Progenitor cell of endocrine pancreas (in vitro differentiated cells): ENCODE results near the gene PRXL2B. TPM values are rescaled to one million over a fixed set of nuclear protein-coding genes. Genes with fewer than 3 reads are reported as not detected.
A peak's percentile ranks its signal among the peaks of the same experiment; 100 is the strongest.

Experiments used
- DNase-seq: peaks from one replicate; pipeline ENCODE4 v3.0.0; 2021; ENCODE audit warnings: low spot score; ENCODE audit not compliant: unreplicated experiment
- H3K27ac Mint-ChIP-seq: 2 replicates; pipeline ENCODE4 v1.8.0; 2021; ENCODE audit warnings: mild to moderate bottlenecking, moderate library complexity, mixed read lengths
- H3K27me3 Mint-ChIP-seq: 2 replicates; pipeline ENCODE4 v1.8.0; 2021; ENCODE audit warnings: mixed read lengths
- H3K36me3 Mint-ChIP-seq: 2 replicates; pipeline ENCODE4 v1.8.0; 2022; ENCODE audit warnings: mixed read lengths; ENCODE audit not compliant: insufficient read depth
- H3K4me1 Mint-ChIP-seq: 2 replicates; pipeline ENCODE4 v1.8.0; 2021; ENCODE audit warnings: low read depth, mixed read lengths
- H3K4me3 Mint-ChIP-seq: 2 replicates; pipeline ENCODE4 v1.8.0; 2021; ENCODE audit warnings: low read depth, mild to moderate bottlenecking, moderate library complexity, mixed read lengths
- H3K9me3 Mint-ChIP-seq: 2 replicates; pipeline ENCODE4 v1.8.0; 2021; ENCODE audit warnings: low read depth, mixed read lengths
- long read RNA-seq: library from polyadenylated mRNA; unstranded; transcript quantifications from one replicate; pipeline ENCODE4 v2.0.0, GENCODE V29; 2020
- total RNA-seq: library from RNA; stranded (reverse); gene quantifications from 2 replicates; pipeline ENCODE4 v1.2.1, GENCODE V29; 2021
- TF ChIP-seq, protein P1 (sequence below): fragments of 200-600 bp; sonication (generic); IDR thresholded peaks from one replicate; pipeline ENCODE4 v1.5.0; 2021; ENCODE audit warnings: antibody characterized with exemption, mild to moderate bottlenecking; ENCODE audit not compliant: unreplicated experiment

The PRXL2B gene, protein sequence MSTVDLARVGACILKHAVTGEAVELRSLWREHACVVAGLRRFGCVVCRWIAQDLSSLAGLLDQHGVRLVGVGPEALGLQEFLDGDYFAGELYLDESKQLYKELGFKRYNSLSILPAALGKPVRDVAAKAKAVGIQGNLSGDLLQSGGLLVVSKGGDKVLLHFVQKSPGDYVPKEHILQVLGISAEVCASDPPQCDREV
- total RNA-seq, result 32.0 and 36.4 TPM in 2 replicates
- long read RNA-seq, partial matches to known transcripts, result 0 of 8 reads
- long read RNA-seq, other reads (novel, unspliced or antisense), result 2 of 8 reads

DNA sequence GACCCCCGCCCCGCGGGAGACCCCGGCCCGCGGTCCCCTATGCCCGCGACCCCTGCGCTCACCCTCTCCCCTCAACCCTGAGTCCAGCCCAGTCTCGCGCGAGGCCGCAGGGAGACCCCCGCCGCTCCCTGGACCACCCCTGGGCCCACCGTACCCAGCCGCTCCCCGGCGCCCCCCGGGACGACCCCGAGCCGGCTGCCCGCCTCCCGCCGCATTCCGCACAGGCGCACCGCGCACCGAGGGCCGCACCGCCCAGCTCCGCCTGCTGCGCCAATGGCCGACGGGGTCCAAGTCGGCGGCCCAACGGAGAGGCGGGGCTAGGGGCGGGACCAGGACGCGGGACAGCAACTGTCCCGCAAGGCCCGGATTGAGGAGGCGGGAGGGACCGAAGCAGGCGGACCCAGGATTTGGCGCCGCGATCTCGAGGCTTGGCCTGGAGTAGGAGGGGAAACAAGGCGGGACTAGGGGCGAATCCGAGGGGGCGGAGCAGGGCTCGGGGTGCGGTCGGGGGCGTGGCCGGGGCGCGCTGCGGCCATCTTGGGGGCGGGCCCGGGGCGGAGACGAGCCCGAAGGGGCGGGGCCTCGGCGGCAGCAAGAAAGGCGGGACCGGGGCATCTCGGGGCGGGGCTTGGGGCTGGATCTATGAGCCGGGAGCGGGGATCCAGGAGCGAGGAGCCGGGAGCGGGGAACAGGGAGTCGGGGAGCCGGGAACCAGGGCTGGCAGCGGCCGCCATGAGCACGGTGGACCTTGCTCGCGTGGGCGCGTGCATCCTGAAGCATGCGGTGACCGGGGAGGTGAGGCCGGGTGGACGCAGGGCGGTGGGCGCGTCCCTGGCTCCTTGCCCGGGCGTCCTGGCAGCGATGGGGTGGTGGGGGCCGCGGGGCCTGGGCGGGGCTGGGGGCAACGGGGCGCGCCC is at the start of gene PRXL2B:
Gene PRXL2B, plus strand, starts transcription at position 624 of the 917 bp plus-strand sequence. Its CDS starts 109 bp downstream, at position 733.
- TF ChIP-seq, protein P1, sequence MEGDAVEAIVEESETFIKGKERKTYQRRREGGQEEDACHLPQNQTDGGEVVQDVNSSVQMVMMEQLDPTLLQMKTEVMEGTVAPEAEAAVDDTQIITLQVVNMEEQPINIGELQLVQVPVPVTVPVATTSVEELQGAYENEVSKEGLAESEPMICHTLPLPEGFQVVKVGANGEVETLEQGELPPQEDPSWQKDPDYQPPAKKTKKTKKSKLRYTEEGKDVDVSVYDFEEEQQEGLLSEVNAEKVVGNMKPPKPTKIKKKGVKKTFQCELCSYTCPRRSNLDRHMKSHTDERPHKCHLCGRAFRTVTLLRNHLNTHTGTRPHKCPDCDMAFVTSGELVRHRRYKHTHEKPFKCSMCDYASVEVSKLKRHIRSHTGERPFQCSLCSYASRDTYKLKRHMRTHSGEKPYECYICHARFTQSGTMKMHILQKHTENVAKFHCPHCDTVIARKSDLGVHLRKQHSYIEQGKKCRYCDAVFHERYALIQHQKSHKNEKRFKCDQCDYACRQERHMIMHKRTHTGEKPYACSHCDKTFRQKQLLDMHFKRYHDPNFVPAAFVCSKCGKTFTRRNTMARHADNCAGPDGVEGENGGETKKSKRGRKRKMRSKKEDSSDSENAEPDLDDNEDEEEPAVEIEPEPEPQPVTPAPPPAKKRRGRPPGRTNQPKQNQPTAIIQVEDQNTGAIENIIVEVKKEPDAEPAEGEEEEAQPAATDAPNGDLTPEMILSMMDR, result no peak
- peak; percentile 98 for DNase-seq
- peak within 1 kb of the TSS; percentile 92 for H3K27ac Mint-ChIP-seq

DNA sequence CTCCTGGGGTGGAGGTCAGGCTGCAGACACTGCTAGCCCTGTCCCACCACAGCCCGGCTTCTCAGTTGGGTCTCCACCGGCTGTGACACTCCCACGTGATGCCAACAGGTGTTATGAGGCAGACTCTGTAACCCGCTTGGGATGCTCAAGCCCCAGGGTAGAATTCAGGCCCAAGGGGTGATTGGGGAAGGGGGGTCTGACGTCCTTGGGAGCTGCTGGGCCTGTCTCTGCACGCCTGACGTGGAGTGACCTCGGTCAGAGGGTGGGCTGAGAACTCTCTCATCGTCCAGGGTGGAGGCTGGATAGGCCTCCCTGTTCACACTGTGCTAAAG is 48.8 kb upstream of the PRXL2B start:
- no peak overlapping the region for H3K4me3 Mint-ChIP-seq
- no peak overlapping the region for H3K27ac Mint-ChIP-seq
- H3K4me1 Mint-ChIP-seq, result peaks cover 7% of the 10 kb centered on the region
- no peaks in the 10 kb centered on the region for H3K36me3 Mint-ChIP-seq
- TF ChIP-seq, protein P1, result no peak
- H3K27me3 Mint-ChIP-seq, result peaks cover 35% of the 10 kb centered on the region
- no peaks in the 10 kb centered on the region for H3K9me3 Mint-ChIP-seq
- DNase-seq, result no peak

More for the DNA sequence above, at the start of gene PRXL2B:
- H3K4me1 Mint-ChIP-seq, result peaks cover 19% of the 10 kb centered on the region
- no peaks in the 10 kb centered on the region for H3K9me3 Mint-ChIP-seq
- H3K36me3 Mint-ChIP-seq, result peaks cover 5% of the 10 kb centered on the region
- H3K4me3 Mint-ChIP-seq, result peak within 1 kb of the TSS; percentile 83
- no peaks in the 10 kb centered on the region for H3K27me3 Mint-ChIP-seq

DNA sequence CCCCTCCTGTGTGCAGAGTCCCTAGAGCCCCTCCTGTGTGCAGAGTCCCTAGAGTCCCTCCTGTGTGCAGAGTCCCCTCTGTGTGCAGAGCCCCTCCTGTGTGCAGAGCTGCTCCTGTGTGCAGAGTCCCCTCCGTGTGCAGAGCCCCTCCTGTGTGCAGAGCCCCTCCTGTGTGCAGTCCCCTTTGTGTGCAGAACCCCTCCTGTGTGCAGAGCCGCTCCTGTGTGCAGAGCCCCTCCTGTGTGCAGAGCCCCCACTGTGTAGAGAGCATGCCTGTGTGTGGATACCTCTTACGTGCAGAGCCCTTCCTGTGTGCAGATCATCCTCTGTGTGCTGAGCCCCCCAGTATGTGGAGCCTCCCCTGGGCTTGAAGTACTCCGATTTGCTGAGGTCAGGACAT is 48.2 kb upstream of the PRXL2B start:
- Mint-ChIP-seq H3K4me3 (no peak overlapping the region), H3K9me3 (no peaks in the 10 kb centered on the region), H3K27ac (no peak overlapping the region), H3K27me3 (peaks cover 31% of the 10 kb centered on the region), H3K4me1 (peaks cover 7% of the 10 kb centered on the region), H3K36me3 (no peaks in the 10 kb centered on the region)
- TF ChIP-seq, protein P1, result no peak
- no peak for DNase-seq

DNA sequence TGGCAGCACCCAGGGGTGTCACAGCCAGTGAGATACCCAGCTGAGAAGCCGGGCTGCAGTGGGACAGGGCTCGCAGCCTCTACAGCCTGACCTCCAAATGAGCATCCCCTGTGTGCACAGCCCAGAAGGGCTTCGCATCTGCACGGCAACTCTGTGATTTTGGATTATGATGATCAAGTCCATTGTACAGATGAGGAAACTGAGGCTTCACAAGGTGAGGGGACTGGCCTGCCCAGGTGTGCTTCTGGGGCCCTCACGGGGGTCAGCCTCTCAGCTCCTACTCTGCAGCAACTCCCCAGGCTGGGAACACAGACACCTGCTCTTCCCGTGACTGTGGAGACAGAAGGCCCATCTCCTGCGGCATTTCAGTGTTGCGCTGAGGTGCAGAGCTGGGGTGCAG is 47.7 kb upstream of the PRXL2B start:
- DNase-seq, result no peak
- Mint-ChIP-seq H3K9me3 (no peaks in the 10 kb centered on the region), H3K27ac (no peak overlapping the region), H3K4me3 (no peak overlapping the region), H3K27me3 (peaks cover 26% of the 10 kb centered on the region), H3K36me3 (no peaks in the 10 kb centered on the region), H3K4me1 (peaks cover 7% of the 10 kb centered on the region)
- TF ChIP-seq, protein P1, result no peak

DNA sequence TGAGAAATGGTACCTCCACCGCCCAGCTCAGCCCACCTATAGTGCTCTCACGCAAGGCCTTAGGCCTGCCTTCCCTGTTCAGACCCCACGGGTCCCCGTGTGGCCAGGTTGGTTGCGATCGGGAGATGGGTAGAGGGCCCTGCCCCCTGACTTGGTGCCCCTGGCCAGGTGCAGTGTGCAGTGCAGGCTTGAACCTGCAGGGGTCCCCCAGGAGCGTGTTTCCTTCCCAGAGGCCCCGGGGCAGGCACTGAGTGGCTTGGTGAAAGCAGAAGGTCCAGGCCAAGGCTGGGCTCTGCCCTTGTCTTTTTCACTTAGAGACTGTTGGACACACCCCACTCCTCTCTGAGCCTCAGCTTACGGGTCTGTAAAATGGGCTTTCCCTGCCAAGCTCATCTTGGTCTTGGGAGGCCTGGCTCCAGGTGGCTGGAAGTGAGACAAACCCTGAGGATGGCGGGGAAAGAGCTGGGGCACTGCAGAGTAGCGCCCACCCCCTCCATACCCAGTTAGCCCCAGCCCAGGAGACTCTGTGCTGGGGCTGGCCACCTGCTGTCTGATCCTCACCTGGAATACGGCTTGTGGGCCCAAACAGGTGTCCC is 47.2 kb upstream of the PRXL2B start:
- H3K27ac Mint-ChIP-seq, result no peak overlapping the region
- no peaks in the 10 kb centered on the region for H3K36me3 Mint-ChIP-seq
- H3K9me3 Mint-ChIP-seq, result no peaks in the 10 kb centered on the region
- H3K4me1 Mint-ChIP-seq, result peaks cover 10% of the 10 kb centered on the region
- TF ChIP-seq, protein P1, result peak; percentile 46
- DNase-seq, result no peak
- H3K4me3 Mint-ChIP-seq, result no peak overlapping the region
- H3K27me3 Mint-ChIP-seq, result peaks cover 23% of the 10 kb centered on the region
